ENCODE data around the gene DUOX2.
"Not testable (repeated sequence)": the region's sequence is repeated elsewhere in the genome, so short reads cannot be mapped to it uniquely, and the experiment has no call there.

Gene DUOX2

GRCh38 chr15:45058690-45059675, 55.0 kb downstream of the DUOX2 start:
- DNase-seq: not testable (repeated sequence)

- DNase-seq: not testable (repeated sequence)
Observed at GRCh38 chr15:45052676-45053075, 61.3 kb downstream of the DUOX2 start.

DNA sequence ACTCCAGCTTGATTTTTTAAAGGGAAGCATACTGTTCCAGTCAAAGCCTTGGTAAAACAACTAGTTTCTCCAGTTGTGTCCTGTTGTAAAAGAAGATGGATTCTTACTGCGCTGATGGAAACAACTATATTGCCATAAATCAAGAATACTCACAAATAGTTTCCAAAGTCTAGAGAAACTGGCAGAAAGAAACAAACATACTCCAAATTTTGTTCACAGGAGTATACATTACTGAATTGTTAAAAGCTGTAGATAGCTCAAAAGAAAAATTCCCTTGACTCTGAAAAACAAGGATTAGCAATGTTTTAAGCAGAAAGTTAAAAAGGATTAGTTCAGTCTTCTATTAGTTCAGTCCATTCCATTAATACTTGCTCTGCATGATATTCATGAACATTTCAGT, 63.4 kb downstream of the DUOX2 start:
- DNase-seq: no peak

- DNase-seq: no peak
Observed at GRCh38 chr15:45048794-45049631, 65.0 kb downstream of the DUOX2 start.

DNA sequence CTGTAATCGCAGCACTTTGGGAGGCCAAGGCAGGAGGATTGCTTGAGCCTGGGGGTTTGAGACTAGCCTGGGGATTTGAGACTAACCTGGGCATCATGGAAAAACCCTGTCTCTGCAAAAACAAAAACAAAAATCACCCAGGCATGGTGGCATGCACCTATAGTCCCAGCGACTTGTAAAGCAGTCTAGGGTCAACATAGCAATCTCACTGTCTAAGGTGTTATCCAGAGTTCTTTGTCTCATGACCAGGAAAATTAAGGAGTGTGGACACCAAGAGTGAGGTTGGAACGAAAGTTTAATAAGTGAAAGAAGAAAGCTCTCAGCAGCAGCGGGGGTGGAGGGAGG, 65.6 kb downstream of the DUOX2 start:
- not testable (repeated sequence) for DNase-seq

DNA sequence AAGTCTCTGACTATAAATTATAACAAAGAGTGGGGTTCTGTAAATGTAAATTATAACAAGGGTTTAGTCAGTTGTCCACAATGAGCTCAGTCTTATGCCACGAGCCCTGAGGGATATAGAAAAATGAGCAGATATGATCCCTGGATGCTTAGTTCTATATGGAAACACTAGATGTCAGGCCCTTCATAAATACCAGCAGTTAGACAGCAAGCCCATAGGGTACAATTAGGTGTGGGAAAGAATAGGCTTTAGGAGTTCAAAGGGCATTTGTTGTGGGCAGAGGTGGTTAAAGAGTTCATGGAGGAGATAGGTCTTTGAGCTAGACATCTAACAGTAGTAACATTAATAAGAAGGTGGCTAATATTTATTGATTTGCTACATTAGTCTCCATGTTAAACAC, 69.7 kb downstream of the DUOX2 start:
- not testable (repeated sequence) for DNase-seq

- not testable (repeated sequence) for DNase-seq
Observed at GRCh38 chr15:45042859-45043258, 71.1 kb downstream of the DUOX2 start.
